HepG2 (cell line): ENCODE results near the gene ADRM1. TPM values are rescaled to one million over a fixed set of nuclear protein-coding genes. Genes with fewer than 3 reads are reported as not detected.

Source experiments
- ETV5 ChIP-seq: IDR thresholded peaks from 2 replicates; pipeline ENCODE4 v1.6.1; 2018; ENCODE audit warnings: missing biosample characterization, missing genetic modification reagents, inconsistent platforms, borderline replicate concordance
- FOXO1 ChIP-seq: sonication (generic); formaldehyde crosslinking; IDR thresholded peaks from 2 replicates; pipeline ENCODE4 v1.4.0; 2020; ENCODE audit warnings: missing genetic modification reagents
- GATAD2A ChIP-seq: IDR thresholded peaks from 2 replicates; pipeline ENCODE4 v1.6.1; 2016
- HIVEP1 ChIP-seq: sonication (generic); formaldehyde crosslinking; IDR thresholded peaks from 2 replicates; pipeline ENCODE4 v1.4.0; 2020; ENCODE audit warnings: mild to moderate bottlenecking, missing genetic modification reagents
- RBFOX2 ChIP-seq: fragments of 200-400 bp; formaldehyde crosslinking; IDR thresholded peaks from 2 replicates; pipeline ENCODE4 v1.6.1; 2017; ENCODE audit warnings: low read depth, mild to moderate bottlenecking, low read length
- REXO4 ChIP-seq: sonication (generic); formaldehyde crosslinking; IDR thresholded peaks from 2 replicates; pipeline ENCODE4 v1.8.0; 2022; ENCODE audit warnings: missing genetic modification reagents, mild to moderate bottlenecking, borderline replicate concordance
- SALL1 ChIP-seq: sonication (generic); formaldehyde crosslinking; IDR thresholded peaks from 2 replicates; pipeline ENCODE4 v1.8.0; 2022; ENCODE audit warnings: mild to moderate bottlenecking, missing genetic modification reagents
- ZHX2 ChIP-seq, 2 experiments: sonication (generic) in 1 of 2; formaldehyde crosslinking in 1 of 2; IDR thresholded peaks; 2 replicates each; pipeline versions ENCODE4 v1.6.1 to v1.9.0; 2014 to 2022; ENCODE audit warnings: antibody characterized with exemption in 1 of 2, borderline replicate concordance in 1 of 2, inconsistent platforms in 1 of 2, low read depth in 1 of 2, missing genetic modification reagents in 1 of 2
- ZNF17 ChIP-seq: sonication (generic); formaldehyde crosslinking; IDR thresholded peaks from 2 replicates; pipeline ENCODE4 v1.5.0; 2020; ENCODE audit warnings: mild to moderate bottlenecking, missing genetic modification reagents
- ZNF468 ChIP-seq: sonication (generic); formaldehyde crosslinking; IDR thresholded peaks from 2 replicates; pipeline ENCODE4 v1.8.0; 2022; ENCODE audit warnings: mild to moderate bottlenecking, moderate library complexity, missing genetic modification reagents
- ZNF512B ChIP-seq: sonication (generic); formaldehyde crosslinking; IDR thresholded peaks from 2 replicates; pipeline ENCODE4 v1.5.1; 2020; ENCODE audit warnings: missing genetic modification reagents, mild to moderate bottlenecking, borderline replicate concordance
- ZSCAN20 ChIP-seq: sonication (generic); formaldehyde crosslinking; IDR thresholded peaks from 2 replicates; pipeline ENCODE4 v1.4.0; 2020; ENCODE audit warnings: missing genetic modification reagents, mild to moderate bottlenecking, borderline replicate concordance
- ZSCAN21 ChIP-seq: sonication (generic); formaldehyde crosslinking; IDR thresholded peaks from 2 replicates; pipeline ENCODE4 v1.8.0; 2022; ENCODE audit warnings: mild to moderate bottlenecking, missing genetic modification reagents, moderate library complexity, borderline replicate concordance
- polyA plus RNA-seq, 8 experiments: library from polyadenylated mRNA; depleted of rRNA in 3 of 8; stranded (reverse) in 7 of 8; unstranded in 1 of 8; fragments of >200 nt; fragmentation: Illumina TruSeq in 4 of 8; extraction: Trizol in 4 of 8; gene quantifications; 2 replicates each; pipeline versions ENCODE4 v1.2.1 to v1.2.3, GENCODE V29; 2011 to 2016; ENCODE audit warnings: low read depth in 4 of 8, missing spikeins in 1 of 8, mixed read lengths in 1 of 8; ENCODE audit not compliant: insufficient read depth in 1 of 8
- total RNA-seq, 5 experiments: library from RNA; depleted of rRNA; stranded (reverse); fragments of >200 nt; fragmentation: Illumina TruSeq; extraction: Trizol; gene quantifications; 2 replicates each; pipeline ENCODE4 v1.2.3, GENCODE V29; 2016; ENCODE audit warnings: low read depth in 1 of 5
- TF ChIP-seq, protein P1 (sequence below): sonication (generic); formaldehyde crosslinking; IDR thresholded peaks from 2 replicates; pipeline ENCODE4 v1.4.0; 2020; ENCODE audit warnings: missing genetic modification reagents, borderline replicate concordance

The ADRM1 gene
- total and polyA plus RNA-seq, 2 of the 13 experiments (the other 11 are each of a cell fraction or from before 2014, with no cell fraction given), result 92.9 to 154 TPM

- 0 out of 2 replicates have a peak, but pooled peaks have one; percentile 26 for TF ChIP-seq SALL1 (CRISPR knock-in tag)
- no peak for TF ChIP-seq GATAD2A
- TF ChIP-seq ZNF468 (CRISPR knock-in tag), result no peak
- TF ChIP-seq ETV5, result no peak
- TF ChIP-seq HIVEP1 (CRISPR knock-in tag), result 0 out of 2 replicates have a peak, but pooled peaks have one; percentile 30
- peak; percentile 79 for TF ChIP-seq RBFOX2
- TF ChIP-seq, protein P1, sequence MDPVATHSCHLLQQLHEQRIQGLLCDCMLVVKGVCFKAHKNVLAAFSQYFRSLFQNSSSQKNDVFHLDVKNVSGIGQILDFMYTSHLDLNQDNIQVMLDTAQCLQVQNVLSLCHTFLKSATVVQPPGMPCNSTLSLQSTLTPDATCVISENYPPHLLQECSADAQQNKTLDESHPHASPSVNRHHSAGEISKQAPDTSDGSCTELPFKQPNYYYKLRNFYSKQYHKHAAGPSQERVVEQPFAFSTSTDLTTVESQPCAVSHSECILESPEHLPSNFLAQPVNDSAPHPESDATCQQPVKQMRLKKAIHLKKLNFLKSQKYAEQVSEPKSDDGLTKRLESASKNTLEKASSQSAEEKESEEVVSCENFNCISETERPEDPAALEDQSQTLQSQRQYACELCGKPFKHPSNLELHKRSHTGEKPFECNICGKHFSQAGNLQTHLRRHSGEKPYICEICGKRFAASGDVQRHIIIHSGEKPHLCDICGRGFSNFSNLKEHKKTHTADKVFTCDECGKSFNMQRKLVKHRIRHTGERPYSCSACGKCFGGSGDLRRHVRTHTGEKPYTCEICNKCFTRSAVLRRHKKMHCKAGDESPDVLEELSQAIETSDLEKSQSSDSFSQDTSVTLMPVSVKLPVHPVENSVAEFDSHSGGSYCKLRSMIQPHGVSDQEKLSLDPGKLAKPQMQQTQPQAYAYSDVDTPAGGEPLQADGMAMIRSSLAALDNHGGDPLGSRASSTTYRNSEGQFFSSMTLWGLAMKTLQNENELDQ (CRISPR knock-in tag), result no peak
- no peak for TF ChIP-seq ZNF512B (CRISPR knock-in tag)
- no peak for TF ChIP-seq FOXO1 (CRISPR knock-in tag)
- no peak for TF ChIP-seq ZSCAN21 (CRISPR knock-in tag)
- TF ChIP-seq ZSCAN20 (CRISPR knock-in tag), result no peak
- TF ChIP-seq ZHX2 (IDR thresholded peaks at IDR 0.05; ENCODE audit: low read depth), result no peak
- TF ChIP-seq ZHX2 (CRISPR knock-in tag; IDR thresholded peaks at IDR 0.05; ENCODE audit: borderline replicate concordance), result no peak
- TF ChIP-seq ZNF17 (CRISPR knock-in tag), result no peak
- TF ChIP-seq REXO4 (CRISPR knock-in tag), result no peak
Observed at GRCh38 chr20:62307226-62308101, 4.7 kb downstream of the ADRM1 start (continued).
